AG10803 (cell line): ENCODE measurements around the gene CCDC159.

Source experiments
- DNase-seq: peaks from one replicate; pipeline ENCODE4 v3.0.0; 2010; ENCODE audit warnings: low read depth
- H3K4me3 ChIP-seq: 2 replicates; pipeline ENCODE4 v1.5.1; 2011; ENCODE audit warnings: mild to moderate bottlenecking, low read length, control low read depth
- CTCF ChIP-seq: conservative IDR thresholded peaks from 2 replicates; pipeline ENCODE4 v1.5.1; 2011; ENCODE audit warnings: mild to moderate bottlenecking, low read length, control low read depth, inconsistent platforms

CCDC159 gene

GRCh38 chr19:11355160-11356073 is 9.1 kb downstream of the CCDC159 start, which contains the start of gene PLPPR2:
Gene PLPPR2 (plus strand): TSS chr19:11355432. CDS start chr19:11357674, 2,242 bp downstream.
- DNase-seq: peak; percentile 85
- no peak for TF ChIP-seq CTCF
- peak within 1 kb of the TSS; percentile 91 for H3K4me3 ChIP-seq

DNA sequence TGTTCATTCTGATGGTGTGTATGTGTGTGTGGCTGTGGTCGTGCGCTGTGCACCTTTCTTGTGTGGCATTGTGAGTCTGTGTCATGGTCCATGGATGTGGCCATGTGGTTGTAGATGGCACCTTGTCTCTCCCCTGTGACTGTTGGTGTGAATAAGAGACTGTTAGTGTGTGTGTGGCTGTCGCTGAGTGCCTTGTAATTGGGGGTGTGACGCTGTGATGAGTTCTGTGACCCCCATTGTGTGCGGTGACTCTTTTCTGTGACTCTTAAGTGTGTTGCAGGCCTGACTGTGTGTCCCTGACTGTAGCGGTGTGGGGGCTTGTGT is 9.7 kb downstream of the CCDC159 start:
- H3K4me3 ChIP-seq: peak overlapping the region; percentile 91
- no peak for DNase-seq

GRCh38 chr19:11356676-11357550 is 10.6 kb downstream of the CCDC159 start:
- H3K4me3 ChIP-seq: peak overlapping the region; percentile 91; the same call in 1 of the 2 replicates
- DNase-seq: no peak
- no peak for TF ChIP-seq CTCF

More for the DNA sequence above, 9.7 kb downstream of the CCDC159 start:
- no peak for TF ChIP-seq CTCF

GRCh38 chr19:11359421-11359820 is 13.1 kb downstream of the CCDC159 start:
- no peak overlapping the region for H3K4me3 ChIP-seq
- DNase-seq: no peak
- no peak for TF ChIP-seq CTCF

DNA sequence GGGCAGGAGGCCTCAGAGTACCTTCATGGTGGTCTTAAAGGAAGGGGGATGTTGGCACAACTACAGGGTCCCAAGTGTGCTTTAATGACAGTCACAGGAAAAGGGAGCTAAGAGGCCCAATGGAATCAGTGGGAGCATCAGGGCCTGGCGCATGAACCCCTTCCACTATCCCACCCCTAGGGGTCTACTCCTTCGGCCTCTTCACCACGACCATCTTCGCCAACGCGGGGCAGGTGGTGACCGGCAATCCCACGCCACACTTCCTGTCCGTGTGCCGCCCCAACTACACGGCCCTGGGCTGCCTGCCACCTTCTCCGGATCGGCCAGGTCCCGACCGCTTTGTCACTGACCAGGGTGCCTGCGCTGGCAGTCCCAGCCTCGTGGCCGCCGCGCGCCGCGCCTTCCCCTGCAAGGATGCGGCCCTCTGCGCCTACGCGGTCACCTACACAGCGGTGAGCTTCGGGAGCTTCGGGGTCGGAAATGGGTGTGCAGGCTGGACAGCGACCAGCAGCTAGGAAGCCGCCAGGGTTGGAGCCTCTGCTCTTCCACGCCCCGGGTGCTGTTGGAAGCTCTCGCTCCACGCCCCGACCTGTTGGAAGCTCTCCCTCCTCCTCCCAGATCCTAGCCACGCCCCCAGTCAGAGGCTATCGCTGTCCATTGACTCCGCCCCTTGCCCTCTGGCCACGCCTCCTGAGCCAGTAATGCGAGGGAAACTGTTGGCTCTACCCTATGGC is 14.9 kb downstream of the CCDC159 start:
- no peak for TF ChIP-seq CTCF
- H3K4me3 ChIP-seq: no peak overlapping the region
- DNase-seq: no peak

- no peak for DNase-seq
- no peak for TF ChIP-seq CTCF
- H3K4me3 ChIP-seq: no peak overlapping the region
Measured at GRCh38 chr19:11361771-11362731, 15.7 kb downstream of the CCDC159 start.
